Measurements from ENCODE around the gene HDAC7.

DNA sequence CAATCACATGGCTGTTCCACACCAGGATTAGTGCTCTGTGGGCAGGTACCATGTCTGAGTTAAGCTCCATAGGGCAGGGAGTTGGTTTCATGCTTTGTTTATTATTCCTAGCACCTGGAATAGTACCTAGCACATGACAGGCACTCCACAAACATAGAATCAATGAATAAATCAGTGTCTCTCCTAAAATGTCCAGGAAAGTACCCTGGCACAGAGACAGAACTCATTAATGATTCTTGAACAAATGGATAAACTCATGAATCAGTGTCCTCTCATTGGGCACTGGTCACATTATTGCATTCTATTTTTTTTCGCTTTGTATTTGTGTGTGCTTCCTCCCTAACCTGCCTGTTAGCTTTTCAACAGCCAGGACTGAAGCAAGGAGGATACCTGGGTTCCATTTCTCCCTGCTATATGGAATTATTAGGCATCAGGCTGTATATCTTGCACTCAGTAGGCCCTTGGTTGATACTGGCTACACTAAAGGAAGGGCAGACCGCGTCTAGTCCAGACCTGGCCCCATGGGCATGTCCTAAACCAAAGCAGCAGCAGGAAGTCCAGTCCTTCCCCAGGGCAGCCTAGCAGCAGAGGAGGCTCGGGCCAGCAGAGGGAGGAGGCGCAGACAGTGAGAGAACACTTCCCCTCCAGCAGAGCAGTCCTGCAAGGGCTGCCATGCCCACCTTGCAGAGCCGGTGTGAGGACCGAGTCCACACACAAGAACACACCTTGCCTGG lies 18.4 kb downstream of the HDAC7 start:
- TF ChIP-seq LEF1 (IDR thresholded peaks at IDR 0.05; ENCODE audit: borderline replicate concordance): no peak
- TF ChIP-seq CTBP1 (IDR thresholded peaks at IDR 0.05; ENCODE audit: borderline replicate concordance): no peak
- TF ChIP-seq SUZ12 (IDR thresholded peaks at IDR 0.05): no peak
- TF ChIP-seq FOXM1 (IDR thresholded peaks at IDR 0.05; ENCODE audit: borderline replicate concordance): no peak
